Cardiac muscle cell (in vitro differentiated cells and primary cell): ENCODE data around the gene TMOD2. TPM values are rescaled to one million over a fixed set of nuclear protein-coding genes. Genes with fewer than 3 reads are reported as not detected.
A peak's percentile ranks its signal among the peaks of the same experiment; 100 is the strongest.

Experiments used
- DNase-seq, 2 donors: peaks; one replicate each; pipeline versions ENCODE4 v3.0.0 to v3.0.0-alpha.2; 2010 to 2017; ENCODE audit warnings: low read depth in 1 of 2, low spot score in 1 of 2
- H3K27ac ChIP-seq: fragments of 200-600 bp; sonication (generic); 2 replicates; pipeline ENCODE4 v1.5.1; 2016
- H3K27me3 ChIP-seq: fragments of 200-600 bp; sonication (generic); 2 replicates; pipeline ENCODE4 v1.6.0; 2016; ENCODE audit warnings: control low read depth
- H3K36me3 ChIP-seq: fragments of 200-600 bp; sonication (generic); 2 replicates; pipeline ENCODE4 v1.5.1; 2016; ENCODE audit warnings: control low read depth
- H3K4me1 ChIP-seq: fragments of 200-600 bp; sonication (generic); 2 replicates; pipeline ENCODE4 v1.8.1; 2017; ENCODE audit warnings: low read depth, mild to moderate bottlenecking, mixed run types
- H3K4me3 ChIP-seq: fragments of 200-600 bp; sonication (generic); 2 replicates; pipeline ENCODE4 v1.5.1; 2016; ENCODE audit warnings: mild to moderate bottlenecking
- H3K9me3 ChIP-seq: fragments of 200-600 bp; sonication (generic); 2 replicates; pipeline ENCODE4 v1.5.1; 2017; ENCODE audit warnings: low read depth, mild to moderate bottlenecking, control low read depth
- polyA plus RNA-seq: library from polyadenylated mRNA; unstranded; fragments of >200 nt; fragmentation: Nextera tagmentation; extraction: Ambion mirVana; gene quantifications from 2 replicates; pipeline ENCODE4 v1.2.1, GENCODE V29; 2016
- total RNA-seq: library from RNA; depleted of rRNA; stranded (reverse); fragments of >200 nt; gene quantifications from 2 replicates; pipeline ENCODE4 v1.2.3, GENCODE V29; 2016
- TF ChIP-seq, protein P1 (sequence below): IDR thresholded peaks from 2 replicates; pipeline ENCODE4 v1.5.1; 2012; ENCODE audit warnings: low read depth, mild to moderate bottlenecking, low read length

Gene TMOD2
- total and polyA plus RNA-seq, 2 experiments from 2014 or later = 1.8 to 2.8 TPM

- H3K27ac ChIP-seq = no peak overlapping the region
- peaks cover 3% of the 10 kb centered on the region for H3K4me1 ChIP-seq
- H3K27me3 ChIP-seq = no peaks in the 10 kb centered on the region
- no peaks in the 10 kb centered on the region for H3K9me3 ChIP-seq
- DNase-seq = peak in 1 of 2 donors; percentile 38
- H3K36me3 ChIP-seq = no peaks in the 10 kb centered on the region
- no peak overlapping the region for H3K4me3 ChIP-seq
- TF ChIP-seq, protein P1, sequence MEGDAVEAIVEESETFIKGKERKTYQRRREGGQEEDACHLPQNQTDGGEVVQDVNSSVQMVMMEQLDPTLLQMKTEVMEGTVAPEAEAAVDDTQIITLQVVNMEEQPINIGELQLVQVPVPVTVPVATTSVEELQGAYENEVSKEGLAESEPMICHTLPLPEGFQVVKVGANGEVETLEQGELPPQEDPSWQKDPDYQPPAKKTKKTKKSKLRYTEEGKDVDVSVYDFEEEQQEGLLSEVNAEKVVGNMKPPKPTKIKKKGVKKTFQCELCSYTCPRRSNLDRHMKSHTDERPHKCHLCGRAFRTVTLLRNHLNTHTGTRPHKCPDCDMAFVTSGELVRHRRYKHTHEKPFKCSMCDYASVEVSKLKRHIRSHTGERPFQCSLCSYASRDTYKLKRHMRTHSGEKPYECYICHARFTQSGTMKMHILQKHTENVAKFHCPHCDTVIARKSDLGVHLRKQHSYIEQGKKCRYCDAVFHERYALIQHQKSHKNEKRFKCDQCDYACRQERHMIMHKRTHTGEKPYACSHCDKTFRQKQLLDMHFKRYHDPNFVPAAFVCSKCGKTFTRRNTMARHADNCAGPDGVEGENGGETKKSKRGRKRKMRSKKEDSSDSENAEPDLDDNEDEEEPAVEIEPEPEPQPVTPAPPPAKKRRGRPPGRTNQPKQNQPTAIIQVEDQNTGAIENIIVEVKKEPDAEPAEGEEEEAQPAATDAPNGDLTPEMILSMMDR = no peak
Observed at GRCh38 chr15:51853998-51854397, 102.6 kb downstream of the TMOD2 start.

- Histone ChIP-seq H3K4me3 (no peak overlapping the region), H3K36me3 (no peaks in the 10 kb centered on the region), H3K27ac (no peak overlapping the region), H3K27me3 (no peaks in the 10 kb centered on the region), H3K4me1 (peaks cover 3% of the 10 kb centered on the region), H3K9me3 (no peaks in the 10 kb centered on the region)
- TF ChIP-seq, protein P1 = no peak
- no peak for DNase-seq
Observed at GRCh38 chr15:51855612-51856011, 104.2 kb downstream of the TMOD2 start.

DNA sequence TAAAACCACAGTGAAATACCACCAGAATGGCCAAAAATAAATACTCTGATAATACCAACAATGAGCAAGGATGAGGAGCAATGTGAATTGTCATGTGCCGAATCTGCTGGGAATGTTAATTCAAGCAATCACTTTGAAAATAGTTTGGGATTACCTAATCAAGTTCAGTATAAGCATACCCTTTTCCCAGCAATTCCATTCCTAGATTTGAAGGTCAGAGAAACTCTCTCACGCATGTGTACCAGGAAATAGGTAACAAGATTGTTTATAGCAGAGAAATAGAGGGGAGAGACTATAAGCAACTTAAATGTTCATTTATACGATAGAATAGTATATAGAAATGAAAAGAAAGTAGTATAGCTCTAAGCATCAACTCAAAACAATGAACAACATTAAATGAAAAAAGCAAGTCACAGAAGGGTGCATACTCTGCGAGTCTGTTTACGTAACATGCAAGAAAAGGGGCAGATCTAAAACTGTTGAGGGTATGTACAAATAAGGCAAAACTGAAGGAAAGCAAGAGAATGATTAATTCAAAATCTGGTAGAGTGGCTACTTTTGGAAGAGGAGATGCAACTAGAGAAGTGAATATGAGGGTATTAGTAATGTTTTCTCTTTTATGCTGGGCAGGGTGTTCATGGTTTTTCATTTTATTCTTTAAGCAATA lies 105.5 kb downstream of the TMOD2 start:
- Histone ChIP-seq H3K9me3 (no peaks in the 10 kb centered on the region), H3K36me3 (no peaks in the 10 kb centered on the region), H3K27ac (no peak overlapping the region), H3K4me1 (peaks cover 3% of the 10 kb centered on the region), H3K4me3 (no peak overlapping the region), H3K27me3 (no peaks in the 10 kb centered on the region)
- DNase-seq = no peak
- TF ChIP-seq, protein P1 = no peak

- no peak for DNase-seq
- no peak overlapping the region for H3K27ac ChIP-seq
- no peaks in the 10 kb centered on the region for H3K4me1 ChIP-seq
- H3K4me3 ChIP-seq = no peak overlapping the region
- TF ChIP-seq, protein P1 = no peak
- no peaks in the 10 kb centered on the region for H3K27me3 ChIP-seq
- peaks cover 7% of the 10 kb centered on the region for H3K36me3 ChIP-seq
- H3K9me3 ChIP-seq = no peaks in the 10 kb centered on the region
Observed at GRCh38 chr15:51861557-51862359, 110.4 kb downstream of the TMOD2 start.

- TF ChIP-seq, protein P1 = no peak
- H3K27ac ChIP-seq = no peak overlapping the region
- no peak for DNase-seq
- H3K36me3 ChIP-seq = peaks cover 7% of the 10 kb centered on the region
- H3K4me3 ChIP-seq = no peak overlapping the region
- no peaks in the 10 kb centered on the region for H3K4me1 ChIP-seq
- no peaks in the 10 kb centered on the region for H3K27me3 ChIP-seq
- H3K9me3 ChIP-seq = no peaks in the 10 kb centered on the region
Observed at GRCh38 chr15:51863131-51863530, 111.7 kb downstream of the TMOD2 start.
